Astrocyte (in vitro differentiated cells and primary cell): Measurements from ENCODE around the gene PUM2. TPM values are rescaled to one million over a fixed set of nuclear protein-coding genes. Genes with fewer than 3 reads are reported as not detected.

Experiments used
- DNase-seq: peaks from one replicate; pipeline ENCODE4 v3.0.0-alpha.2; 2010; ENCODE audit warnings: low read depth
- FAIRE-seq: peaks from 2 replicates; lab custom pipeline; 2011; peaks lifted over from hg19 to GRCh38; lab: Jason Lieb, UNC
- H2AFZ ChIP-seq: 2 replicates; pipeline ENCODE4 v1.6.0; 2012; ENCODE audit warnings: low read depth, low read length, inconsistent platforms
- H3K27ac ChIP-seq: 2 replicates; pipeline ENCODE4 v1.5.1; 2011; ENCODE audit warnings: low read depth, low read length, inconsistent platforms
- H3K27me3 ChIP-seq: 2 replicates; pipeline ENCODE4 v1.6.0; 2011; ENCODE audit warnings: low read length, inconsistent platforms; ENCODE audit not compliant: insufficient read depth
- H3K36me3 ChIP-seq: 2 replicates; pipeline ENCODE4 v1.5.1; 2011; ENCODE audit warnings: low read length, inconsistent platforms; ENCODE audit not compliant: insufficient read depth
- H3K4me1 ChIP-seq: 2 replicates; pipeline ENCODE4 v1.5.1; 2011; ENCODE audit warnings: low read length, inconsistent platforms; ENCODE audit not compliant: insufficient read depth
- H3K4me2 ChIP-seq: 2 replicates; pipeline ENCODE4 v1.6.0; 2012; ENCODE audit warnings: low read length, inconsistent platforms
- H3K4me3 ChIP-seq: 2 replicates; pipeline ENCODE4 v1.5.1; 2011; ENCODE audit warnings: low read depth, mild to moderate bottlenecking, low read length, inconsistent platforms; ENCODE audit not compliant: insufficient read depth
- H3K79me2 ChIP-seq: 2 replicates; pipeline ENCODE4 v1.6.0; 2012; ENCODE audit warnings: mild to moderate bottlenecking, low read length, inconsistent platforms; ENCODE audit not compliant: insufficient read depth
- H3K9ac ChIP-seq: 2 replicates; pipeline ENCODE4 v1.6.0; 2012; ENCODE audit warnings: mild to moderate bottlenecking, low read length, inconsistent platforms
- H3K9me3 ChIP-seq: 2 replicates; pipeline ENCODE4 v1.5.1; 2012; ENCODE audit warnings: low read depth, mild to moderate bottlenecking, low read length, inconsistent platforms; ENCODE audit not compliant: insufficient read depth
- H4K20me1 ChIP-seq: 2 replicates; pipeline ENCODE4 v1.6.0; 2012; ENCODE audit warnings: low read length, inconsistent platforms; ENCODE audit not compliant: insufficient read depth
- H3K27ac Mint-ChIP-seq: one replicate; pipeline ENCODE4 v1.8.0; 2021; ENCODE audit warnings: mild to moderate bottlenecking, mixed read lengths; ENCODE audit not compliant: unreplicated experiment
- H3K27me3 Mint-ChIP-seq: one replicate; pipeline ENCODE4 v1.8.0; 2021; ENCODE audit warnings: low read depth, mixed read lengths; ENCODE audit not compliant: unreplicated experiment
- H3K36me3 Mint-ChIP-seq: one replicate; pipeline ENCODE4 v1.8.0; 2021; ENCODE audit warnings: low read depth, mixed read lengths; ENCODE audit not compliant: unreplicated experiment
- H3K4me1 Mint-ChIP-seq: one replicate; pipeline ENCODE4 v1.8.0; 2021; ENCODE audit warnings: low read depth, mixed read lengths; ENCODE audit not compliant: unreplicated experiment
- H3K4me3 Mint-ChIP-seq: one replicate; pipeline ENCODE4 v1.8.0; 2021; ENCODE audit warnings: mild to moderate bottlenecking, moderate library complexity, mixed read lengths; ENCODE audit not compliant: unreplicated experiment
- H3K9me3 Mint-ChIP-seq: one replicate; pipeline ENCODE4 v1.8.0; 2021; ENCODE audit warnings: mild to moderate bottlenecking, mixed read lengths; ENCODE audit not compliant: unreplicated experiment
- EZH2 ChIP-seq: IDR thresholded peaks from 2 replicates; pipeline ENCODE4 v1.6.1; 2012; ENCODE audit warnings: mild to moderate bottlenecking, low read length, inconsistent platforms; ENCODE audit not compliant: insufficient read depth
- total RNA-seq: library from RNA; stranded (reverse); gene quantifications from 2 replicates; pipeline ENCODE4 v1.2.1, GENCODE V29; 2021
- TF ChIP-seq, protein P1 (sequence below): IDR thresholded peaks from 2 replicates; pipeline ENCODE4 v1.5.1; 2011; ENCODE audit warnings: low read depth, mild to moderate bottlenecking, inconsistent platforms, low read length, moderate library complexity; ENCODE audit not compliant: insufficient read depth

The PUM2 gene
- total RNA-seq, 1 donor from 2014 or later: 69.4 TPM

DNA sequence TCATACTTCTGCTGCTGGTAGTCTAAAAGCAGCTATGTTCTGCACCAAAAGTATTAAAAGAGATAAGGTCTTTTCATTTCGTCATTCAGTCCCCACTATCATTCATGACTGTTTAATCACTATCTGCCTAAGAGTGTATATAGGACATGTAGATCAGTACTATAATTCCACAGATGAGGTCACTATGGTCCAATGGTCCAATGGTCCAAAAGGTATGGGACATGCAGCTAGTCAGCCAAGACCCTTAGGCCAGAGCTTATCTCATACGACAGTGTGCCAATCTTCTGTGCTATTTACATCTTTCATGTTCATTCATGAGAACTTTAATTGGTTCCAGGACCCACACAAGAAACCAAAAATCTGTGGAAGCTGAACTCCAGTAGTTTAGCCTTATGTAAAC lies 83.1 kb downstream of the PUM2 start:
- Histone ChIP-seq H3K9ac (no peak overlapping the region), H3K9me3 (no peaks in the 10 kb centered on the region), H3K4me1 (no peaks in the 10 kb centered on the region), H2AFZ (no peak overlapping the region), H3K79me2 (peaks cover 4% of the 10 kb centered on the region), H4K20me1 (no peaks in the 10 kb centered on the region), H3K36me3 (peaks cover 8% of the 10 kb centered on the region), H3K27ac (no peak overlapping the region), H3K4me3 (no peak overlapping the region), H3K27me3 (no peaks in the 10 kb centered on the region), H3K4me2 (no peak overlapping the region)
- H3K4me3 Mint-ChIP-seq: no peak overlapping the region
- FAIRE-seq (no peak), DNase-seq (no peak)
- H3K36me3 Mint-ChIP-seq: peaks cover 4% of the 10 kb centered on the region
- H3K4me1 Mint-ChIP-seq: no peaks in the 10 kb centered on the region
- no peak for TF ChIP-seq EZH2
- TF ChIP-seq, protein P1, sequence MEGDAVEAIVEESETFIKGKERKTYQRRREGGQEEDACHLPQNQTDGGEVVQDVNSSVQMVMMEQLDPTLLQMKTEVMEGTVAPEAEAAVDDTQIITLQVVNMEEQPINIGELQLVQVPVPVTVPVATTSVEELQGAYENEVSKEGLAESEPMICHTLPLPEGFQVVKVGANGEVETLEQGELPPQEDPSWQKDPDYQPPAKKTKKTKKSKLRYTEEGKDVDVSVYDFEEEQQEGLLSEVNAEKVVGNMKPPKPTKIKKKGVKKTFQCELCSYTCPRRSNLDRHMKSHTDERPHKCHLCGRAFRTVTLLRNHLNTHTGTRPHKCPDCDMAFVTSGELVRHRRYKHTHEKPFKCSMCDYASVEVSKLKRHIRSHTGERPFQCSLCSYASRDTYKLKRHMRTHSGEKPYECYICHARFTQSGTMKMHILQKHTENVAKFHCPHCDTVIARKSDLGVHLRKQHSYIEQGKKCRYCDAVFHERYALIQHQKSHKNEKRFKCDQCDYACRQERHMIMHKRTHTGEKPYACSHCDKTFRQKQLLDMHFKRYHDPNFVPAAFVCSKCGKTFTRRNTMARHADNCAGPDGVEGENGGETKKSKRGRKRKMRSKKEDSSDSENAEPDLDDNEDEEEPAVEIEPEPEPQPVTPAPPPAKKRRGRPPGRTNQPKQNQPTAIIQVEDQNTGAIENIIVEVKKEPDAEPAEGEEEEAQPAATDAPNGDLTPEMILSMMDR: no peak
- H3K27ac Mint-ChIP-seq: no peak overlapping the region
- H3K27me3 Mint-ChIP-seq: no peaks in the 10 kb centered on the region
- H3K9me3 Mint-ChIP-seq: no peaks in the 10 kb centered on the region

DNA sequence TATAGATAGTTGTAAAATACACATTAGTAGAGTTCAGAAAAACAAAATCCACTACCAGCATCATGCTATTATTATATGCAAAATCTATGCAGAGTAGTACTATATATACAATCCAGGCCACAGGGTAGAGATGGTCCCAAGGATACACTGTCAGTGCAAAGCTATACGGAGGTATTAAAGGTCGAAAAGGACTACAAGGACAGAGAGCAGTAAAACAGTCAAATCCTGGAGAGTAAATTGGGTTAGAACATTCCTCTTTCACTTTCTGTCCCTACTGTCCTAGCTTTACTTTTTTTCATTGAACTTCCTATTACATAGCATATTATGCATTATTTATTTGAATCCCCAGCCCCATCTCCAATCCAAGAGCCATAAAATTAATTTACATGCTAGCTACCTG lies 86.0 kb downstream of the PUM2 start:
- no peak overlapping the region for H3K4me3 ChIP-seq
- H3K4me2 ChIP-seq: no peak overlapping the region
- no peak overlapping the region for H3K9ac ChIP-seq
- H2AFZ ChIP-seq: no peak overlapping the region
- TF ChIP-seq EZH2: no peak
- TF ChIP-seq, protein P1: no peak
- Mint-ChIP-seq H3K9me3 (no peaks in the 10 kb centered on the region), H3K27me3 (no peaks in the 10 kb centered on the region), H3K4me3 (no peak overlapping the region), H3K36me3 (peaks cover 4% of the 10 kb centered on the region), H3K4me1 (no peaks in the 10 kb centered on the region), H3K27ac (peak overlapping the region; percentile 14)
- H3K27me3 ChIP-seq: no peaks in the 10 kb centered on the region
- DNase-seq (no peak), FAIRE-seq (no peak)
- H3K79me2 ChIP-seq: peaks cover 4% of the 10 kb centered on the region
- H4K20me1 ChIP-seq: no peaks in the 10 kb centered on the region
- no peaks in the 10 kb centered on the region for H3K4me1 ChIP-seq
- no peak overlapping the region for H3K27ac ChIP-seq
- H3K9me3 ChIP-seq: no peaks in the 10 kb centered on the region
- peaks cover 28% of the 10 kb centered on the region for H3K36me3 ChIP-seq

DNA sequence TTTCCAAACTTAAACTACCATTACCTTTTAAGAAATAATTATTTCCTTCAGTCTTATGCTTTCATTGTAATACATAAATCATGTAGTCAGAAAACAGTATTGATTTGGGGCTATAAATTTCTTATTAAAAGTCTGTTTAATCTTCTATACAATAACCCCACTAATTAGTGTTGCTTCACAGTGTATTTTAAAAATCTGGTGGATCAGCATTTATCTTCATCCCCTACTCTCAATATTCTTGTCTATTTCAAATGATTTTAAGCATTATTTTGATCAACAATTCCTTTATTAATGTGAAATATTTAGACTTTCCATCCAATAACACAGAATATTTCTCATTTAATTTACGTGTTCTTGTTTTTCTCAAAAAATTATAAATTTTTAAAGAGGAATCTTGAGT lies 93.2 kb downstream of the PUM2 start:
- H3K36me3 Mint-ChIP-seq: peaks cover 9% of the 10 kb centered on the region
- H3K4me3 Mint-ChIP-seq: no peak overlapping the region
- no peaks in the 10 kb centered on the region for H3K27me3 ChIP-seq
- FAIRE-seq (no peak), DNase-seq (no peak)
- H3K27me3 Mint-ChIP-seq: no peaks in the 10 kb centered on the region
- no peaks in the 10 kb centered on the region for H3K4me1 Mint-ChIP-seq
- peaks cover 49% of the 10 kb centered on the region for H3K36me3 ChIP-seq
- H2AFZ ChIP-seq: no peak overlapping the region
- no peaks in the 10 kb centered on the region for H3K9me3 ChIP-seq
- no peak overlapping the region for H3K4me2 ChIP-seq
- no peak overlapping the region for H3K27ac ChIP-seq
- no peaks in the 10 kb centered on the region for H3K4me1 ChIP-seq
- H3K9ac ChIP-seq: no peak overlapping the region
- no peak for TF ChIP-seq EZH2
- TF ChIP-seq, protein P1: no peak
- no peak overlapping the region for H3K4me3 ChIP-seq
- peaks cover 3% of the 10 kb centered on the region for H4K20me1 ChIP-seq
- H3K9me3 Mint-ChIP-seq: no peaks in the 10 kb centered on the region
- no peak overlapping the region for H3K27ac Mint-ChIP-seq
- no peaks in the 10 kb centered on the region for H3K79me2 ChIP-seq
